Left lobe of liver (tissue), 2 donors: ENCODE results near the gene CD3E. TPM values are rescaled to one million over a fixed set of nuclear protein-coding genes. Genes with fewer than 3 reads are reported as not detected.

Source experiments
- ATAC-seq: fragments of 200-7000 bp; cut with Tn5 transposase; one replicate; pipeline ENCODE4 v1.9.1; 2020; ENCODE audit warnings: mild to moderate bottlenecking, moderate library complexity
- DNase-seq: peaks from one replicate; pipeline ENCODE4 v3.0.0-alpha.2; 2020; ENCODE audit warnings: low spot score
- total RNA-seq: library from RNA; stranded (reverse); gene quantifications from one replicate; pipeline ENCODE4 v1.2.1, GENCODE V29; 2021
- donor health status: DM: no; HTN: no; CAD: no; lungs with moderate emphysema.
- donor health status: DM: no; HTN: yes; CAD: no.

Gene CD3E
- total RNA-seq, 1 donor from 2014 or later = 1.5 TPM

DNA sequence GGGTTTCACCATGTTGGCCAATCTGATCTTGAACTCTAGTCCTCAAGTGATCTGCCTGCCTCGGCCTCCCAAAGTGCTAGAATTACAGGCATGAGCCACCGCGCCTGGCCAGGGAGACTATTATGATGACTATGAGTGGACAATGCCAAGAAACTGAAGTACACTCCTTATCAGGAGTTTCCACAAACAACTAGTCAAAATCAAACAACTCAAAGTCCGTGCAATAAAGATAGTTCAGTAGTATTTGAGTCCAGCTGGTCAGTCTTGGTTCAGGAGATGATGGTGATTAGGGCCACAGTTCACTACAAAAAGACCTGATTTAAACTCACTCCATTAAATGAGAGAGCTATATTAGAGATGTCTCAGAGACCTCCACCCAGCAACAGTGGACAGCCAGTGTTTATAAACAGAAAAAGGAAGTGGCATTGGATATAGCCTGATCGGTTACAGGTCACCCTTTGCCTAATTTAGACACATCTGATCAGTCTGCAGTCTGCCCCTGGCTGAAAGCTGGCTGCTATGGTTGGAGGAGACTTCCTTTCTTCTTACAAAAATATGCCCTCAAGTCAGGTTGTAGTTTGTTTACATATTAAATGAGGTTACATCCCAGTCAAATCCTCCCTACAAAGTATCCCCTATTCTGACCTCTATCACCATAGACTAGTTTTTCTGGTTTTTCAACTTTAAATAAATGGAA, 17.0 kb downstream of the CD3E start:
- peak; percentile 74 for DNase-seq
- ATAC-seq = peak; percentile 91

GRCh38 chr11:118322721-118323120, 18.2 kb downstream of the CD3E start:
- no peak for ATAC-seq
- no peak for DNase-seq

GRCh38 chr11:118325283-118325682, 20.8 kb downstream of the CD3E start:
- no peak for ATAC-seq
- no peak for DNase-seq

GRCh38 chr11:118328745-118329144, 24.2 kb downstream of the CD3E start:
- DNase-seq (no peak), ATAC-seq (no peak)

GRCh38 chr11:118334745-118335144, 30.2 kb downstream of the CD3E start:
- DNase-seq = no peak
- no peak for ATAC-seq

- DNase-seq = peak; percentile 44
- ATAC-seq = no peak
Measured at GRCh38 chr11:118338637-118339061, 34.1 kb downstream of the CD3E start.

DNA sequence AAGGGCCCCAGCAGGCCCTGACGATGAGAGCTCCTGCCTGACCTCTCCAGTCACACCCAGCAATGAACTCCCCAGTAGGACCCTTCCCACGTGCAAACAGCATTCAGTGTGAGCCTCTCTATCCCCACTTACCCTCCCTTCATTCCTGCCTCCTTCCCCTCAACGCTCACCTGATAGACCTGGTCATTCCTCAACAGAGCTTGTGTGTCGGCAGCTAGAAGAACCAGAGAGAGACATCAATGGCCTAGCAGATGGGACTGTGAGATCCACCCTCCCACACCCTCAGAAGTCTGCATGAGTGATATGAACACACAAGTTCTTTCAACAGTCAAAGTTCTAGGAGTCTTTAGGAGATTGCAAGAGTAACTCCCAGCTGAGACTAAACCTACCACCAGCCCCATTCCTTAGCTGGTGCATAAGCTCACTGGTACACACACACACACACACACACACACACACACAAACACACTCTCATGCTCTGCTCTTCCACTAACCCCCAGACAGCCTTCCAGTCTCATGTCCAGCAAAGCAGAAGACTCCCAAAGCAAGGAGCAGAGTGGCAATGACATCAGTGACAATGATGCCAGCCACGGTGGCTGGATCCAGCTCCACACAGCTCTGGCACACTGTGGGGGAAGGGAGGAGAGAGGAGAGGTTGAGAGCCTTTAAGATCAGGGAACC, 34.9 kb downstream of the CD3E start:
- ATAC-seq (no peak), DNase-seq (peak; percentile 22)

DNA sequence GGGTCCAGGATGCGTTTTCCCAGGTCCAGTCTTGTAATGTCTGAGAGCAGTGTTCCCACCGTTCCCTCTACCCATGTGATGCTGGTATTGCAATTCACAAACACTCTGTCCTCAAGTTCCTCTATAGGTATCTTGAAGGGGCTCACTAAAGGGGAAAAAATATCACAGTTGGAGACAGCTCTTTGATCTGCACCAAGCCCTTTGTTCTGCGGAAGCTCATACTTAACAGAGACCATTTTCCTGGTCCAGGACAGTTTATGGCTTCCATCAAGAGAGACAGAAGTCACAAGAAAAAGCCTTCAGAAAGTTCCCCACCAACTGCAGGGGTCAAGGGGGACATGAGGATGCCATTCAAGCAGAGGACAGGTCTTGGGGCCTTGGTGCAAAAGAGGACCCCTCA, 35.9 kb downstream of the CD3E start:
- ATAC-seq (no peak), DNase-seq (no peak)

GRCh38 chr11:118341261-118341660, 36.7 kb downstream of the CD3E start:
- DNase-seq (no peak), ATAC-seq (no peak)

- DNase-seq = no peak
- peak; percentile 80 for ATAC-seq
Measured at GRCh38 chr11:118341815-118342489, 37.4 kb downstream of the CD3E start.

DNA sequence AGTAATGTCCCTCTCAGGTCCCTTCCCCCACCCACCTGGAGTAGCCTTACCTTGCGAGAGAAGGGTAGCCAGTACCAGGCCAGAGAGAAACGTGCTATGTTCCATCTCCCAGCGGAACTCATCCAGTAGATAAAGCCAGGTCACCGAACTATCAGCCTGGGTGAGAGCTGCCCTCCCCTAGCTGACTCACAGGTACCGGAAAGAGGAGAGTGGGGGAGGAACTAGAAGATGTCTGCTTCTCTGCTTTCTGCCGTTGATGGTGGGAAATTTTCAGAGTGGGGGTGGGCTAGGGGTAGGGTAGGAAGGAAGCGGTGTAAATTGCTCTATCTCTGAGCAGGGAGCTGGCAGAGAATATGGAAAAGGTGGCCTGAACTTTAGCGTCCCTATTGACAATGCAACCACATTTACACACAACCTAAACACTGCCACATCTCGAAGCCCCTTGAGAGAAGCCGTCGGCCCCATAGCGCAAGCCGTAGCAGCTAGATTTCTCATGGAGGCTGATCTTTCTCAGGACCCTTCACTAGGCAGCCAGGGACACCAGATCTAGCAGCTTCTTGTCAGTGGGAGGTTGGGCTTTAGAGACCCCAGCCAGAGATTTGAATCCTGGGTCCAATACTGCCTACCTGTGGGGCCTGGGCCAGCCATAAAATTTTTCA, 38.1 kb downstream of the CD3E start, which contains the start of gene CD3D:
CD3D (minus strand) TSS at position 203 of the 659 bp plus-strand sequence; CDS start at position 105, 98 bp downstream.
- DNase-seq = no peak
- ATAC-seq = no peak

DNA sequence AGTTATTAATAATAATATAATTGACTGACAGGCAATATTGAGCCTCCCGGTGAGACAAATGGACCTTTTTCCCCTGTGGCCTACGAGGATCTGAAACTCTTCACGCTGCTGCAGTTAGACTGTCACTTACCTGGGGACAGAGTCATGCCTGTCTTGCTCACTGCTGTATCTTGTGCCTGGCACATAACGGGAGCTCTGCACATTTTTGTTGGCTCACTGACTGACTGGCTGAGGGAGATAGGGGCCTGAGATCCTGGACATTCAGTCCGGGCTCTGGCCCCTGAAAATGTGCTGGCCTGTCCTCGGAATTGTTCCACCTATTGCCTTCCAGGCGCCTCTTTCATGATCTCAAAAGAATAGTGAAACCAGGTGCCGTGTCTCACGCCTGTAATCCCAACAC, 38.7 kb downstream of the CD3E start:
- DNase-seq = no peak
- ATAC-seq = no peak

DNA sequence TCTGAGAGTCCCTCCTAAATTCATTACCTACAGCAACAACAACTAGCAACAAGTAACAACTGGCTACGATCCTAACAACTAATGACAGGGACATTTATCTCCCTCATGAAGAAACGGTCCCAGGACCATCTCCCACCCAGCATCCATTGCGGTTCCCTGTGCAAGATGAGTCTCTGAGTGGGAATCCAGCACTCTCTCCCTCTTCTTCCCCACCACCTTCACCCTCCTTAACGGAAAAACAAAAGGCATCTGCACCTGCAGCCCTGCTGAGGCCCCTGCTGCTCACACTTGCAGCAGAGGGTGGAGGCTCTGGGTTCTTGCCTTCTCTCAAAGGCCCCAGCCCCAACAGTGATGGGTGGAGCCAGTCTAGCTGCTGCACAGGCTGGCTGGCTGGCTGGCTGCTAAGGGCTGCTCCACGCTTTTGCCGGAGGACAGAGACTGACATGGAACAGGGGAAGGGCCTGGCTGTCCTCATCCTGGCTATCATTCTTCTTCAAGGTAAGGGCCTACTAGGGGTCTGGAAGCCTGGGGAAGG, 39.5 kb downstream of the CD3E start, which contains the start of gene CD3G:
CD3G (plus strand) TSS at position 364 of the 535 bp plus-strand sequence; CDS start at position 444, 80 bp downstream.
- DNase-seq = no peak
- no peak for ATAC-seq

DNA sequence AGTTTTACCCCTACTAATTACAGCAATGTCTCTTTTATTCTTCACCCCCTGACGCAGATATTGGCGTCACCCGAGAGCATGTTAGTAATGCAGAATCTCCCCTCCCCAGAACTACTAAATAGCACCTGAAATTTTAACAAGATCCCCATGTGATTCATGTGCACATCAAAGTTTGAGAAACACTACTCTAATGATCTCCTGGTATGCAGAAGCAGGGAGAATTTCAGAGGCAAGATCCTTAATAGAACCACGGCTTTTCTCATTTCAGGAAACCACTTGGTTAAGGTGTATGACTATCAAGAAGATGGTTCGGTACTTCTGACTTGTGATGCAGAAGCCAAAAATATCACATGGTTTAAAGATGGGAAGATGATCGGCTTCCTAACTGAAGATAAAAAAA, 44.9 kb downstream of the CD3E start:
- DNase-seq (no peak), ATAC-seq (no peak)

DNA sequence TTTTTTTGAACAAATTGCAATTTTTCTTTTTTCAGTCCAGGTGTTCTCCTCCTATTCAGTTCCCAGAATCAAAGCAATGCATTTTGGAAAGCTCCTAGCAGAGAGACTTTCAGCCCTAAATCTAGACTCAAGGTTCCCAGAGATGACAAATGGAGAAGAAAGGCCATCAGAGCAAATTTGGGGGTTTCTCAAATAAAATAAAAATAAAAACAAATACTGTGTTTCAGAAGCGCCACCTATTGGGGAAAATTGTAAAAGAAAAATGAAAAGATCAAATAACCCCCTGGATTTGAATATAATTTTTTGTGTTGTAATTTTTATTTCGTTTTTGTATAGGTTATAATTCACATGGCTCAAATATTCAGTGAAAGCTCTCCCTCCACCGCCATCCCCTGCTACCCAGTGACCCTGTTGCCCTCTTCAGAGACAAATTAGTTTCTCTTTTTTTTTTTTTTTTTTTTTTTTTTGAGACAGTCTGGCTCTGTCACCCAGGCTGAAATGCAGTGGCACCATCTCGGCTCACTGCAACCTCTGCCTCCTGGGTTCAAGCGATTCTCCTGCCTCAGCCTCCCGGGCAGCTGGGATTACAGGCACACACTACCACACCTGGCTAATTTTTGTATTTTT, 48.7 kb downstream of the CD3E start:
- DNase-seq (no peak), ATAC-seq (no peak)

DNA sequence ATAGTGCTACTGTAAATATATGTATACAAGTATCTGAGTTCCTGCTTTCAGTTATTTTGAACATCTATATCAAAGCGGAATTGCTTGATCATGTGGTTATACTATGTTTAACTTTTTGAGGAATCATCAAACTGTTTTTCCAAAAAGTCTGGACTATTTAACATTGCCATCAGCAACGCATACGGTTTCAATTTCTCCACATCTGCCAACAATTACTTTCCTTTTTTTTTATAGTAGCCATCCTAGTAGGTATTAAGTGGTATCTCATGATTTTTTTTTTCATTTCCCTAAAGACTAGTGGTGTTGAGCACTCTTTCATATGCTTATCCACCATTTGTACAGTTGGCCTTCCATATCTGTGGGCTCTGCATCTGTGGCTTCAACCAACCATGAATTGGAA, 53.5 kb downstream of the CD3E start:
- DNase-seq (no peak), ATAC-seq (no peak)

DNA sequence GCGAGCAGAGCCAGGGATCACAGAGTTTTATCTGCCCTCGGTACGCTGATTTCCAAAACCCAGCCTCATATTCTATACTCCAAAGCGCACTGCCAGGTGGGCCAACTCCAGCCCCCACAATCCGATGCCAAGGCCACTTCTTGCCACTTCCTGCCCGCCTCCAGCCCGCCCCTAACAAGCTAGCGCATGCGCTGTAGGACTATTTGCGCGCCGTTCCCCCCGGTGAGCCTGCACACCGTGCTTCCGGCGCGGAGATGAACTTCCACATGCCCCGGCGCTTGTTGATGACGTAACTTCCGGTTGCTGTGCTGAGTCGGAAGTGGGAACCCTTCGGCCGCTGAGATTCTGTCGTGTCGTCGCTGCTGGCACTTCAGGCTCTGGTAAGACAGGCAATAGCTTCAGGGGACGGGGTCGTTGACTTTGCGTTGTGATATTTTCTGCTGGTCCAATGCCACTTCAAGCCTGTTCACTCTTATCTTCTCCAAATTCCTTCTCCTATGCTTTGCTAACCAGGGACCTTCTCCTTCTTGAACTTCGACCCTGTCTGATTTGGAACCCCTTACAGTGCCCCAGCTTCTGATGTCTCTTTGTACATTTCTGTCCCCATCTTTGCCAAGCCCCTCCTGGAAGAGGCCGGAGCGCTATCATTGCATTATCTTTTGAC, 54.9 kb downstream of the CD3E start, which contains the start of gene UBE4A:
UBE4A (plus strand) TSS at position 306 of the 664 bp plus-strand sequence. CDS start 5,481 bp downstream, outside the sequence.
- peak; percentile 97 for ATAC-seq
- peak; percentile 96 for DNase-seq

- ATAC-seq (no peak), DNase-seq (no peak)
Measured at GRCh38 chr11:118364956-118365615, 60.6 kb downstream of the CD3E start.
